ENCODE measurements around the gene GPT2.

GPT2 gene

DNA sequence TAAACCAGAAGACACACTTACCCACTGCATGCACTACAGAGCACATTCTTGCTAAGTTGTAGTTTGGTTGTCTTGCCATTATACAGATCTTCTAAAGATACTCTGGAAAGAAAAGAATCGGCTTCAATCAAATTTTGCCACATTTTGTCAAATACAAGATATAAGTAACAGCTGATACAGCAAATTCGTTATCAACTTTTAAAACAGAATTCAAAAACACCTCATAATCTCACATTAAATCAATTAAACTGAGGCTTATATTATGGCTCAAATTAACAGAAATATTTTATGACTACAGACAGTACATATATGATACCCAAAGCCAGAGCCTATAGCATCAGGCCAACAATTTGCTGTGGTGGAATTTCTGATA, 83.9 kb downstream of the GPT2 start:
- DNase-seq (ENCODE audit: low read depth in 2 of 2) = no peak

DNA sequence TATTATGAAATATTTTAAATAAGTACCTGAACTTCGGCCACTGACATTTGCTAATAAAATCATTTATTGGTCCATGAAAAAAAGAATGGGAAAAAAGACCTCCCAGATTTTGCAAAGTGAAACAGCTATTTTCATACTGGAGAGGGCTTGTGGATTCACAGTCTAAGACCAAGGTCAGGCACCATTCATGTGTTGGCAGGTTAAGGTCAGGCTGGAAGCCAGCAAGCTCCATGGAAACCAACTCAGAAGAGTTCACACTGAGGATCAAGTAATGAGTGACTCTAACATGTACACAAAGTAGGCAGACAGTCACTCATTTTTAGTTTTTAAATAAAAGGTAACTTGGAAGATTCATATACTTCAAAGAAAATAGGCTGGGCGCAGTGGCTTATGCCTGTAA, 85.9 kb downstream of the GPT2 start:
- no peak for DNase-seq (ENCODE audit: low read depth in 2 of 2)

DNA sequence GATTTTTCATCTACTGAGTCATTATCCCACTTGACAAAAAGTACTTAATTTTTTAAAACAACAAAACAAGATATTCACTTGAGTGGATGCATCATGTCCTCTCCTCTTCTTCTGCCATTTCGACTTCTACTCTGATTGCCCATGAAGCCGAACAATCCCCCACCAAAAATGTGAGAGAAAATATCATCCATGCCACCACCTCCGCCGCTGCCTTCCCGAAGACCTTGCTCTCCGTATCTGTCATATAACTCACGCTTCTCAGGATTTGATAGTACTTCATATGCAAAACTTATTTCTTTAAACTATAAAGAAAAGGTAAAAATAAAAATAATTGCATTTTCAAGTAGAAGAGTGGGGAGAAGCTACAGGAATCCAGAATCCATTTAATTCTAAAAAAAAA, 87.1 kb downstream of the GPT2 start:
- no peak for DNase-seq (ENCODE audit: low read depth in 2 of 2)

DNA sequence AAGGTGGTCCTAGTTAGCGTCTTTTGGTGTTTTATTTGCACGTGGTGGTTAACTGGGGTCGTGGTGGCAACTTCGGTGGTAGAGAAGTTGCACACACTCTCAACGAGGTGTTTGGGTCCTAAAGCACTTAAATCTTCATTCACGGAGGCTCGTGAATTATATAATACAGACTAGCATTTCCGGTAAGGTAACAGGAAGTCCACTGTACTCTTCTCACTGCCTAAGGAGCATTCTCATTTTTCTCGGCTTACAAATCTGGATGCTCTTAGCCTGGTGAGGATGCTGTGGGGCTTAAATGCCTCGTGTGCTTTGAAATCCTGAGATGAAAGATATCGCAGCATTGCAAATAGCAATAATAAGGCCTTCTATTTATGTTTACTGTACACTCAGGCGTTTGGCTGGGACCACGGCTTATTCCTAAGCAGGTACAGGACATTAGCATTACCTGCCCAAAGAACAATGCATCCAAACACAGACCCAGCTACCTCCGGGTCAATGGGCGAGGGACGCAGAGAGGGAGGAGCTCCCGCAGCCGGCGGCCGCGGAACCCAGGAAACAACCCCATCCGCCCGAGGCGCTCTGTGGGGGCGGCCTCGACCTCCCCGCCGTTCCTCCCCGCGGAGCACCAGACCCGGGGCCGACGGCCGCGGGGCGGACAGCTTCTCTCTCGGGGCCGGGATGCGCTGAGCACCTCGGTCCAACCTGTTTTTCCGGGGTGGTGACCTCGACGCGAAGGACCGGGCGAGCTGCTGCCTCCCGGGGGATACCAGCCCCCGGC, 88.5 kb downstream of the GPT2 start:
- no peak for DNase-seq (ENCODE audit: low read depth in 2 of 2)

DNA sequence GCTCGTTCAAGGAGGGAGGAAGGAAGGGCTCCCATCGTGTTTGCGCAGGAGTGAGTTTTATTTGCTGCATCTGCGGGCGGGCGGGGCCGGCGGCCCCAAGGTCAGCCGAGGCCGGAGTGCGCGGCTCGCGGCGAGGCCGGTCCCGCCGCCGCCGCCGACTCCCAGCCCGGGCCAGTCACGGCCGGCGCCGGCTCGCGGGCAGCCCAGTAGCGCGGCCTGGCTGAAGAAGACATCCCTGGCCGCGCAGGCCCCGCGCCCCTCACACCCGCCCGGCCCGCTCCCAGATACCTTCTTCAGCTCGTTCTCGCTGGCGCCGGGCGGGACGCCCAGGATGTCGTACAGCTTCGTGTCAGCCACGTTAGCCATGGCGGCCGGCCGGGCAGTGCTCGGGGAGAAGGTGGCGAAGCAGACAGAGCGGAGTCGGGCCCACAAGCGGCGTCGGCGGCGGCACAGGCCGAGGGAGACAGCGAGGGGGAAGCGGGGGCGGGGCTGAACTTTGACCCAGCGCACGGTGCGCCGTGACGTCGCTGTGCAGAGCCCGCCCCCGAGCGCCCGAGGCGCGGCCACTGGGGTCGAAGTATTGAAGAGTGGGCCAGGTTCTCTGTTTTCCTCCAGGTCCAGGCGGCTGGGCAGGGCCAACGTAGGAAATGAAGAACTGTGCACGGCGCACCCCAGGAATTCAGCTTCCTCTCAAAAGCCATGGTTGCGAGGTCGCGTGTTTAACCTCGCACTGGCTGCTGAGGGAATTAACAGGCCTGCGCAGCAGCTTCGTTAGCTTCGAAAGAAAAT, 89.2 kb downstream of the GPT2 start, which contains the start of gene DNAJA2:
Gene DNAJA2, minus strand, starts transcription at position 468 of the 789 bp plus-strand sequence. Its CDS starts 102 bp downstream, at position 366.
- DNase-seq (ENCODE audit: low read depth in 2 of 2) = peak; percentile 84 to 91

DNA sequence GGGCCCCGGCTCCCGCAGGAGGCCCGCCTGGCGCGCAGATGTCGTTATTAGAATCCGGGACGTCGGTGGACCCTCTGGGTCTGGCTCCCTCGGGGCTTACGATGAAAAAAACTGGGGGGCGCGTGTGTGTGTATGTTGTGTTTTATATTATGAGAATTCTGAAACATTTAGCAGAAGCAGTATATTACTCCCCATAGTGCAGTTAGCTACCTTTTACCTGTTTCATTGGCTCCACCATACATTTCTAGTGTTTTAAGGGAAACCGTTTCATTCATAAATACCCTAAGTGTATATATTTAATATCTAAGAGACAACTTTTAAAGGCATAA, 89.8 kb downstream of the GPT2 start:
- DNase-seq (ENCODE audit: low read depth in 2 of 2) = no peak

DNA sequence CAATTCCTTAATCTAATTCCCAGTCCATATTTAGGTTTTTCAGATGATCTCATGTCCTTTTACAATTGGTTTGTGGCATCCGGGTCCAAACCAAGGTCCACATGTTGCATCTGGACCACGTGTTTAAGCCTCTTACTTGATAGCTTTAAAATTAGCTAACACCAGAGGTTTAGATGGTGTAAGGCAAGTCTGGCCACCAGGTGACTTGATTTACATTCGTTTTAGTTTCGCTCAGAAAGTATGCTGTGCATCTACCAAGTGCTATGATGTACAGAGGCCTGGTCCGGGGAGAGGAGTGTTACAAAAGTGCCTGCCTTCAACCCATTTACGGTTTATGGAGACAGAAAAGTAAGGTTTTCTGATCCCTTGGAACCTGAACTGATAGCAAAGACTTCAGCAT, 90.2 kb downstream of the GPT2 start:
- no peak for DNase-seq (ENCODE audit: low read depth in 2 of 2)

DNA sequence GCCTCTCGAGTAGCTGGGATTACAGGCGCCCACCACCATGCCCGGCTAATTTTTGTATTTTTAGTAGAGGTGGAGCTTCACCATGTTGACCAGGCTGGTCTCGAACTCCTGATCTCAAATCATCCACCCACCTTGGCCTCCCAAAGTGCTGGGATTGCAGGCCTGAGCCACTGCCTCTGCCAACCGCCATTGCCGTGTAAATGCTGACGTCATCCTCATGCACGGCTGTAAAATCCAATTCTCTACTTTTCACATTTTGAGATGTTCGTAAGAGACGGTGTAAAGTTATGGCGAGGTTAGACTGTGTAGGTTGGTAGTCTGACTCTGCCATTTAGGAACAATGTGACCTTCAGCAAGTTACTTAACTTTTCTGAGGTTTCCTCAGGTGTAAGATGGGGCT, 91.0 kb downstream of the GPT2 start:
- DNase-seq (ENCODE audit: low read depth in 2 of 2) = no peak

DNA sequence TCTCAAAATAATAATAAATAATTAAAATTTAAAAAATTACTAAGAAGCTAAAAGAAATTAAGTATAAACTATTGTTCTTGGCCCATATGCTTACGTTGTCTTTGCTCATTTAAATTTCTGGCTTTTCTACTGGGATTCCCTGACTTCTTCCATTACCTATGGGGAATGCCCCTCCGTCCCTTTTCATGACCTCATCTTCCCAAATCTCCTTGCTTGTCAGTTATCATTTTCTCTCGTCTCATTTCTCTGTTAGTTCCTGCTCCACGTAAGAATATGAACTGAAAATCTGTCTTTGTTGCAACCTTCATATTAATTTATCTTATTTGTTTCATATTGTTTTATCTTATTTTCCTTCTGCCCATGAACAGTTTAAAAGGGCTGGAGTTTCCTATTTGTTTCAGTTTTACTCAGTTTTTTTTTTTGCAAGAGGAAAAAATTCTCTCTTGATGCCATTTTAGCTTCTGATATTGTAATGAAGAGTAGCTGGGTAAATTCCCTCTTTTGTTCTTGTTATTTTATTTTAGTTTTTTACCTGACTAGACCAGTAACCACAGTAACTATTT, 91.8 kb downstream of the GPT2 start:
- no peak for DNase-seq (ENCODE audit: low read depth in 2 of 2)

DNA sequence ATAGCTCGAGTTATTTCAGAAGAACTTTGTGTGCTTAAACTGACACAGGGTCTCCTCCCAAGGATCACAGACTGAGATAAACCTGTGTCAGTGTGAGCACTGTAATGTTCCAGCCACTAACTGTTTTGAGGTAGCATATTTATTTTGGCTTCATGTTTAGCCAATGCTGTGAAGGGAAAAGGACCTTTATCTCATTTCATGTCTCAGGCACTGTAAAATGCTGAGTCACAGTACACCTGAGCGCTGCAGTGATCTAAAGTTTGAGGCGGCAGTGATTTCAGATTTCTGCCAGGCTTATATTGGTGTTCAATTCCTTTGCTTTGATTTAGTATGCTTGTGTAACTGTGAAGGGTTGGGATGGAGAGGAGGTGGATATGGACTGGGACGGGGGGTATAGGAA, 92.4 kb downstream of the GPT2 start:
- DNase-seq (ENCODE audit: low read depth in 2 of 2) = no peak
